IPS DF 4.7 (cell line): ENCODE measurements around the gene NAGK.
"Not testable (repeated sequence)": the region's sequence is repeated elsewhere in the genome, so short reads cannot be mapped to it uniquely, and the experiment has no call there.

Experiments
- DNase-seq: peaks from one replicate; pipeline ENCODE4 v3.0.0-alpha.2; 2013; ENCODE audit warnings: low spot score; ENCODE audit errors: extremely low read depth

Gene NAGK

DNA sequence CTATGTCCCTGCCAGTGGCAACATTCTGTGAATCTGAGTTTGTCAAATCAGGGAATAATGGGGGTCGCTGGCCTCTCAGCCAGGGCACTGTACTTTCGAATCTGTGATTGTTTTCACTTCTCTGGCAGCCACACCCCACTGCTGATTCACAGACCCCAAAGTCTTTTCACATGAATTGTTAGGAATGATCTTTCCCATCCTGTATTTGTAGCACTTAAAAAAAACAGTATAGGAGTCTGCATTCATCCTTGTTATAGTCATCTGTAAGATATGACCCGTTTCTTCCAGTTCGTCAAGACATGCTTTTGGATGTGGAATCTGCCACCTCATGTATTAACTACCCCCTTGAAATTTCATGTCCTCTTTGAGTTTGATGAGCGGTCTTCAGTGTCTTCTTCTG, 928 bp downstream of the NAGK start:
- no peak for DNase-seq

DNA sequence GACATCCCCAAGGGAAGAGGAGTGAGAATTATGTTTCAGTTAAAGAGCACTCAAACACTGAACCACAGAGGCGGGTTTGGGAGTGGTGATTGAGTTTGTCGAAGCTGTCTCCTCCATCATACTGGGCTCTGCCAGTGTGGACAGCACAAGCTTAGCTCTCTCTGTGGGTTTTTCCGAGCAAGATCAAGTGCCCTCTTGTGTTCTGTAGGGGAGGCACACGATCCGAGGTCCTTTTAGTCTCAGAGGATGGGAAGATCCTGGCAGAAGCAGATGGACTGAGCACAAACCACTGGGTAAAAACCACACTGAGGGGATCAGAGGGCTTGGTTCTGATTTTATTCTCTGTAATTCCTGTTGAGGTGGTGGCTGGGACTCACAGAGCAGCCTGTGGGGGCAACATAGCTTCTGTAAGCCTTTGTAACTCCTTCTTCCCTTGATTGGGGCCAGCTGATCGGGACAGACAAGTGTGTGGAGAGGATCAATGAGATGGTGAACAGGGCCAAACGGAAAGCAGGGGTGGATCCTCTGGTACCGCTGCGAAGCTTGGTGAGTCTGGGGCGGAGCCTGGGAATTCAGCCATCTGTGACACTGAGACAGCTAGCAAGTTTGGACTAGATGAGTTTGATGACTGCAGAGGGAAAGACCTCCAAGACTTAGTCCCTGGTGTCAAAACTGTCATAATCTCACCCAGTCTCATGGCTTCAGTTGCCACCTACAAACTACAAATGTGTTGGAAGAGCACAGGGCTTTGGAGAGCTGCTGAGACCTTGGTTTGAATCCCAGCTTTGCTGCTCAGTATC, 2.0 kb downstream of the NAGK start:
- no peak for DNase-seq

DNA sequence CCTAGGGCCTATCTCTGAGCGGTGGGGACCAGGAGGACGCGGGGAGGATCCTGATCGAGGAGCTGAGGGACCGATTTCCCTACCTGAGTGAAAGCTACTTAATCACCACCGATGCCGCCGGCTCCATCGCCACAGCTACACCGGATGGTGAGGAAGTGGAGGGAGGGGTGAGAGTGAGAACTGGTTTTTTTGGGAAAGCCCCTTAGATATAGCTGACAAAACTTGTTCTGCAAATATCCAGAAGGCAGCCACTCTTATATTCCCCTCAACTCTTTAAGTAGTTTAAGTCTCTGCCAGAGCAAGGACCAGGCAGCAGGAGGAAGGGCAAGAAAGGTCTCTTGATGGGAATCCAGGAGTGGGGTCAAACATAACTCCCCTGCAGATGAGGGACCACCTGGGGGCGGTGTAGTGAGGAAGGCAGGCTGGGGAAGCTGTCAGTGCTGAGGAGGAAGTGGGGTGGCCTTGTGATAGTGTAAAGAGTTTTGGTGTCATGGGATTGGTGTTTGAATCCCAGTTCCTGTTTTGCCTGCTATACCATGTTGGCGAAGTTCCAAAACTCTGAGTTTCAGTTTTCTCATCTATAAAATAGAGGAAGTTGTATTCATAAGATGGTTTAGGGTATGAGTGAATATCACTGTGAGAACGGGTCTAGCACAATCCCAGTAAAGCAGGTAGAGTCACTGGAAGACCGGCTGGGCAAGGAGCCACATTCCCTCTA, 3.4 kb downstream of the NAGK start:
- DNase-seq: no peak

DNA sequence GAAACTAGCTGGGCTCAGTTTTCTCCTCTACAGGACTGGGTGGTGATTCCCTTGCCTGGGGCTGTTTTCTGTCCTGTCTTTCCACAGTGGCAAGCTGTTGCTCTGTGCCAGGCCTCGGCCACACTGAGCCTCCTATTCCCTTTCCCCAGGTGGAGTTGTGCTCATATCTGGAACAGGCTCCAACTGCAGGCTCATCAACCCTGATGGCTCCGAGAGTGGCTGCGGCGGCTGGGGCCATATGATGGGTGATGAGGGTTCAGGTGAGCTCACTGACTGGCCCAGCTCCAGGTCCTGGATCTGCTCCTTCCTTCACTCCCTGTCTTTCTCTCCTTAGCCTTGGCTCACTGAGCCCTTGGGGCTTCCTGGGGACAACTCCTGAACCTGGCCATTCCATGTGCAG, 4.0 kb downstream of the NAGK start:
- no peak for DNase-seq

DNA sequence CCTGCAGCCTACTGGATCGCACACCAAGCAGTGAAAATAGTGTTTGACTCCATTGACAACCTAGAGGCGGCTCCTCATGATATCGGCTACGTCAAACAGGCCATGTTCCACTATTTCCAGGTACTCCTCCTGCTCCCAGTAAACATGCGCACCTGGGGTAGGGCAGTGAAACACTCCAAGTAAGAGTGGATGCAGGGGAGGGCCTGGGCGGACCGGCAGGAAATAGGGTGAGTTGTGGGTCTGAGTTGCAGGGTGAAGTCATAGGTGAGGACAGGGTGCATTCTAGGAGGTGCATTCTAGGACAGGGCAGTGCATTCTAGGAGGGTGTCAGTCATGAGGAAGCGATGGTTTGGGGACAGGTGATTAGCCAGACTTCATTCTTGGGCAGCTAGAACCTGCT, 5.0 kb downstream of the NAGK start:
- no peak for DNase-seq

DNA sequence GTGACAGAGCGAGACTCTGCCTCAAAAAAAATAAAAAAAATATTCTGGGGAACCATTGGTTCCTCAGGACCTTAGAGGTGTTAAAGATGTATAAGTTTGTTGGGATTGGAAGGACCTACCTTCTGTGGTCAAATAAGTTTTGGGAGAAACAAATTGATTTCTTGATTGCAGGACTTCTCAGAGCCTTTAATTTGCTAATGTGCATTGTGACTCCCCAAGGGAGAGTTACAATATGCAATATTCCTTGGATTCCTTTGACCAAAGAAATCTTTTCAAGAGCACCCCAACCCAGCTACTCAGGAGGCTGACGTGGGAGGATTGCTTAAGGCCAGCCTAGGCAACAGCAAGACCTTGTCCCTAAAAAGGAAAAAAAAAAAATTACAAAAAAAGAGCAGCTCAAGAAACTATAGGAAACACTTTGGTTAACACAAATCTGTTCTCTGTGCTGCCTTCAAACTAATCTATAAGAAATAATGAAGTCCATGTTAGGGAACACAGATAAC, 6.5 kb downstream of the NAGK start:
- no peak for DNase-seq

DNA sequence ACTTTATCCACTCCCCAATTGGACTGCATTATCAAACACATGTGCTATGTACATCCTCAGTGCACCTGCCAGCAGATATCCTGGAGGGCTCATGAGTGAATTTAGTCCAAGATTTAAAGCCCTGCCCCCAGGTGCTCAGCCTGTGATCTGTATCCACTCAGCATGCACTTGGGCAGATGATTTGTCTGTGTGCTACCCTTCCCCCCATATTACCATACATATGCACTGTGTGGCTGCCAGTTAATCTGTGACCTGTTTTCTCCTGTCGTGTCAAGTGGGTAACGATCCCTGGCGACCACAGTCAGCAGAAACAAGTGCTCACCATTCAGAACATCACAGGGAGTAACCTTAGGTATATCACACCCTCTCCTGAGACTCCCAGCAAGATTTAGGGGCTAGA, 10.2 kb downstream of the NAGK start:
- no peak for DNase-seq

DNA sequence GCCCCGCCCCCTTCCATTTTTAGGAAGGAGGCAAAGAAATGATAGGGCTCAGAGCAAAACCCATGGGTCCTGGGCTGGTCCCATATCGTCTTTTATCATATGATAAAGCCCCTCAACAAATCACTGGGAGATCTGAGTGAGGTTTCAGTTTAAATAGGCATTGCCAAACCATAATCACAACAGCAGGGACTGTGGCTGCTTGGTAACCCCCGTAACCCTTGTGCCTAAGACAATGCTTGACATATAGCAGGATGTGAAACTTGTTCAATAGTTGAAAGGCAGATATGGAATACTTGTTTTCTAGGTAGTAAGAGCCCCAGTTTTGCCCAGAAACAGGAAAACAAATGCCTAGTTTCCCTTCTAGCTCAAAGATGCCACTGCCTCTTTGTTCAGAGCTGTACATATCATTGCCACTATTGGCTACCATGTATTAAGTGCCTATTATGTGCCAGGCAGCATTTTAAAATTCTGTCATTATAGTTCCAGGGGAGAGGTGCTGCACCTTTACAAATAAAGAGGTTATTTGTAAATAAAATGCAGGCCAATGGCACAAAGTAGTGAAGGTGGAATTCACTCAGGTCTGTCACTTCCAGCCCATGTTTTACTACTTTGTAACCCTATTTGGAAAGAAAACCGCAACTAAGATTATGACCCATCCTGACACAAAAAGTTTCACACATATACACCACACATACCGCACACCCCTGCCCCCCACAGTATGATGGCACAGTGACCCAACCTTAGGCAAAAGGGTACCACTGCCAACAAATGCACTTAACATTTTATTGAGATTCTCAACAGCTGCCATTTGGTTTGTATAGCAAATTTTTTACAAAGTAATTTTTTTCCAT, 14.2 kb downstream of the NAGK start:
- no peak for DNase-seq

DNA sequence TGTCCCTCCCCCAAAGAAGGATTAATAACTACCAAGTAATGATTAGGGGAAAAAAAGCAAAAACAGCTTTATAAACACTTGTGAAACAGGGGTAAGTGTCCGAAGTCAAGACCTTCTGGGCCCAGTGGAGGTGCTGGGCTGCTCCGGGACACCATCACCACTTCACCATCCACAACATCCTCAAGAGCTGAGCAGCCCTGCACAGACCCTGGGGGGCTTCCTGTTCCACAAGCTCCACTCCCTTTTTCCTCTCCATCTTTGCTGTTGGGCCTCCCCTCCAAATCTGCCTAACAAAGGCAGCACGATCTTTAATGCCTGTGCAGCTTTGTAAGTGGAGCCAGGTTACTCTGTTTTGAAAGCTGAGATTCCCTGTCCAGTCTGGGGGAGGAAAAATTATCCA, 14.8 kb downstream of the NAGK start:
- not testable (repeated sequence) for DNase-seq

DNA sequence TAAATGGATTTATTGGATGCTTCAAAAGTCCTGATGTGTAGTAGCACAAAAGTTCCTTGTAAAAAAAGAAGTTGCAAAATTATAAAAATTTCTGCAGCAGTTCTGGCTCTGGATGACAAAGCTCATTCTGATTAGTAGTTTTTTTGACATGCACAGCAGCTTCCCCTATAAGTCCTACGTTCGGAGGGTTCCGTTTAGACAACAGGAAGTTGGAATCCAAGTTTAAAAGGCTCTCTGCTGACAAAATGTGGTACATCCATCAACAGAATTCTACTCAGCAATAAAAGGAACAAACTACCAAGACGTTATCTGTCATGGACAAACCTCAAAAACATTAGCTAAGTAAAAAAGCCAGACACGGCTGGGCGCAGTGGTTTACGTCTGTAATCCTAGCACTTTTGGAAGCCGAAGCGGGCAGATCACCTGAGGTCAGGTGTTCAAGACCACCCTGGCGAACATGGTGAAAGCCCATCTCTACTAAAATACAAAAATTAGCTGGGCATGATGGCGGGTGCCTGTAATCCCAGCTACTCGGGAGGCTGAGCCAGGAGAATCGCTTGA, 15.4 kb downstream of the NAGK start:
- DNase-seq: not testable (repeated sequence)

DNA sequence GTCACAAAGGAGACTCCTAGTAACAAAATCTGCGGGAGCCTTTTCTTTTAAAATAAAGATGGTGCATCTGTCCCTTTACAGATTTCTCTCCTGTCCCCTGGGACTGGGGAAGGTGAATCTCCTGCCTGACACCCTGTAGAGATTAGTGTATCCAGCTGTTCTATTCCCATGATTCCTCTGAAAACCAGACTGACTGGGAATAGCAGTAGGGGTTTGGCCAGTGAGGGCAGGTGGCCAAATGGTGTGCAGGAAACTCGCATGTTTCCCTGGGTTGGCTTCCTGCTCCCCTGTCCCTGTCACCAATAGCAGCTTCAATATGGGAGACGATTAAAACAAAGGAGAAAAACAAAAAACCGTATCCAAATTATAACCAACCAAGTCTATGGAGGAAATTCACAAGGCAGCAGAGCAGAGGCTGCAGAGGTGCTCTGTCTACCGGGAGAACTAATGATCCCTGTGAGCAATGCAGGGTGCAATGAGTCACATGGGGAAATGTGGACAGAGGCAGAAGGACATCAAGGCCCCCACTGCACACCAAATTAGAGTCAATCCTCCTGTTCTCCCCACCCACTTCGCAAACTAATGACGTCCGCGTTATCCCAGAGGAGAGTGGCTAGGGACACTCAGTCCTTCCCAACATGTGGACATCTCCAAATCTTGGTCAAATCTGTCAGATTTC, 17.0 kb downstream of the NAGK start:
- DNase-seq: not testable (repeated sequence)

DNA sequence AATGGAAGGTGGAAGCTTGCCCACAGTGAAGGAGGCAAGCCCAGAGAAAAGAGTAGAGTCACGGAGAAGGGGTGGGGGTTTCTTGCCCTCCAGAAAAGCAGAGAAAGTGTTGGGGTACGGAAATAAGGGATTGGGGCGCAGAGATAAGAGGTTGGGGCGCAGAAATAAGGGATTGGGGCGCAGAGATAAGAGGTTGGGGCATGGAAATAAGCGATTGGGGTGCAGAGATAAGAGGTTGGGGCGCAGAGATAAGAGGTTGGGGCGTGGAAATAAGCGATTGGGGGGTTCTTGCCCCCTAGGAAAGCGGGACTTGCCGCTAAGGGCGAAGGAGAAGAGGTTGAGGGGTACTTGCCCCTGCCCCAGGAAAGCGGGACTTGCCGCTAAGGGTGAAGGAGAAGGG, 21.0 kb downstream of the NAGK start:
- not testable (repeated sequence) for DNase-seq

DNA sequence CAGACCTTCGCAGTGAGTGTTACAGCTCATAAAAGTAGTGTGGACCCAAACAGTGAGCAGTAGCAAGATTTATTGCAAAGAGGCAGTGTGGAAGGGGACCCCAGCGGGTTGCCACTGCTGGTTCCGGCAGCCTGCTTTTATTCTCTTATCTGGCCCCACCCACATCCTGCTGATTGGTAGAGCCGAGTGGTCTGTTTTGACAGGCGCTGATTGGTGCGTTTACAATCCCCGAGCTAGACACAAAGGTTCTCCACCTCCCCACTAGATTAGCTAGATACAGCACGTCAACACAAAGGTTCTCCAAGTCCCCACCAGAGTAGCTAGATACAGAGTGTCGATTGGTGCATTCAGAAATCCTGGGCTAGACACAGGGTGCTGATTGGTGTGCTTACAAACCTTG, 23.4 kb downstream of the NAGK start:
- DNase-seq: not testable (repeated sequence)

DNA sequence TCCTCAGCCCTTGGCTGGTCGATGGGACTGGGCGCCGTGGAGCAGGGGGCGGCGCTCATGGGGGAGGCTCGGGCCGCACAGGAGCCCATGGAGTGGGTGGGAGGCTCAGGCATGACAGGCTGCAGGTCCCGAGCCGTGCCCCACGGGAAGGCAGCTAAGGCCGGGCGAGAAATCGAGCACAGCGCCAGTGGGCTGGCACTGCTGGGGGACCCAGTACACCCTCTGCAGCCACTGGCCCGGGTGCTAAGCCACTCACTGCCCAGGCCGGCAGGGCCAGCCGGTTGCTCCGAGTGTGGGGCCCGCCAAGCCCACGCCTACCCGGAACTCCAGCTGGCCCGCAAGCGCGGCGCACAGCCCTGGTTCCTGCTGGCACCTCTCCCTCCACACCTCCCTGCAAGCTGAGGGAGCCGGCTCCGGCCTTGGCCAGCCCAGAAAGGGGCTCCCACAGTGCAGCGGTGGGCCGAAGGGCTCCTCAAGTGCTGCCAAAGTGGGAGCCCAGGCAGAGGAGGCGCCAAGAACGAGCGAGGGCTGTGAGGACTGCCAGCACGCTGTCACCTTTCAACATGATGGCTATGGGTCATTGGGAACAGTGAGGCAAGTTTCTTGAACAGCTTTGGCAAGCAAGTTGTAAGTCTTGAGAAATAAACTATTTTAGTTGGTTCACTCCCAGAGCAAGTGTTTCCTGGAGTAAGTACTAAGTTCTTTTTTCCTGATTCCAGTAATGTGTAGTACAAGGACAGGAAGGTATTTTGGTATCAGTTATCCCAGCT, 24.2 kb downstream of the NAGK start:
- DNase-seq: not testable (repeated sequence)

DNA sequence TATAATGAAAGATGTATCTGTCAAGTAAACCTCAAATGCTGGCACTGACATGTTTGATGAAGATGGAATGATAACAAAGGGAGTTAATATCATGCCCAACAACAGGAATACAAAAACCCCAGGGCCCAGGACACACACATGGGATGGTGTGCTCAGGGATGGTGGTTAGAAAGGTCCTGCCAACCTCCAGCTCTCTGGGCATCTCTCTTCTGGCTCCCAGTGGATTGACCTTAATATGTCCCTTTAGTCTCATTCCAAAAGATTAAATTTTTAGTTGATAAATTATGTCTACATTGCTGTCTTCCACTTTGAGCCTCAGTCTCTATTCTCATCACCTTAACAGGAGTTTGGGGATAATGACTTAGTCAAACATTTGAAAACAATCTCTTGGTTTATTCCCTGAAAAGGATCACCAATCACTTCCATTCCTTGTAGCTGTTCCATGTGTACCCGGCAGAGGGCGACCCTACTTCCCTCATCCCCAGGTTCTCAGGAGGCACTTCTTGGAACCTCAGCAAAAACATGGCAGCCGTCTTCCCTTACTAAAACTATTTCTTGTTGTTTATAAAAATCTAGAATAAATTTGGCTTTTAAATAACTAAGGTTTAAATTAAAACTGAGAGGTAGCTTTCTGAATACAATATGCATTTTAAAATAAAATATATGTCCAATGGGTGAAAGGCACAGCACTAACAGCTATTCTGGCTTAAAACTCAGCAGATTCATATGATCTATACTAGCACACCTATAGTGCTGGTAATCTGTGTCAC, 31.9 kb downstream of the NAGK start:
- DNase-seq: peak; percentile 69

DNA sequence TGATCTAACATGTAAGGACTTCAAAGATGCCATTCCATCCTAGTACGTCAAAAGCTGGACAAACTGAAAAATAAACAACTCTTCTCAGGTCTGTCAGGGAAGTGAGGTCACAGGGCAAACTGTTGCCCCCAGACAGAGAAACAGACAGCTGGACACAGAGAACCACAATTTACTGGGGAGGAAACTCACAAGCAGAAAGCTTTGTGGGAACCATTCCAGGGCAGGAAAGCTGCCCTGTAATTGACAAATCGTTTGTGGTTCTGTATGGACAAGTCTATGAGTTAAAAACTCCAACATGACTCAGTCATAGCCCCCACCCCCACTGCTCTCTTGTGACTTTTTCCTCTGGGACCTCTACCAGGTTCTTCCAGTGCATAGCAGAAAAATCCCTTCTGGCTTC, 33.2 kb downstream of the NAGK start:
- no peak for DNase-seq

DNA sequence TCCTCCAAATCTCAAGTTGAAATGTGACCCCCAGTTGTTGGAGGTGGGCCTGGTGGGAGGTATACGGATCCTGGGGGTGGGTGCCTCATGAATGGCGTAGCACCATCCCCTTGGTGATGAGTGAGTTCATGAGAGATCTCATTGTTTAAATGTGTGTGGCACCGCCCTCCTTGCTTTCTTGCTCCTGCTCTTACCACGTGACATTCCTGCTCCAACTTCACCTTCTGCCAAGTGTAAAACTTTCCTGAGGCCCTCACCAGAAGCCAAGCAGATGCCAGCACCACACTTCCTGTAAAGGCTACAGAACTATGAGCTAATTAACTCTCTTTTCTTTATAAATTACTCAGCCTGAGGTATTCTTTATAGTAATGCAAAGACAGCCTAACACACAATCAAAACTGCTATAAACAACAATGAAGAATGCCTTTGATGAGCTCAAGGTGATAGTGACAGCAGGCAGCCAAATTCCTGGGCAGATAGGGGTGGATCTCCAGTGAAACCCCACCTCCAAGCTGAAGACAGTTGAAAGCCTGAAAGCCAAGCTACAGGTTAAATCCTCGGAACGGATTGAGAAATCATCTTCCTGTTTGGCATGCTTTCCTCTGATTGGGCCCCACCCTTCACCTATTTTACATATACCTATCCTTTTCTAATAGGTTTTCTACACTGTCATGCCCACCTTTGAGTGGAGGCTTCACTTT, 34.7 kb downstream of the NAGK start:
- DNase-seq: peak; percentile 41

DNA sequence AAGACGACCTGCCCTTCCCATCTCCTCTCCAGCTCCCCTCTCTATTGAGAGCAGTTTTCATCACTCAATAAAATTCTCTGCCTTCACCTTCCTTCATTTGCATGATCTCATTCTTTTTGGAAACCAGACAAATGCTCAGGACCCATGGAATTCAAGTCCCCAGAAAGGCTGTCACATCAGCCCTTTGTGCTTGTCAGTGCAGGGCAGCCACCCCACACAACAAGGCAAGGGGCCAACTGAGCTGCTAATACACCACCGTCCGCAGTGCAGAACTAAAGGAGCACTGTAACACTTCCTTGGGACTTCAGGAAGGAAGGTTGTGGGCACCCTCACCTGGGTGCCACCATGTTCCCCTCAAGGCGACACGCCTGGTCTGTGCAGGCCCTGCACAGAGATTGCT, 35.4 kb downstream of the NAGK start:
- no peak for DNase-seq

DNA sequence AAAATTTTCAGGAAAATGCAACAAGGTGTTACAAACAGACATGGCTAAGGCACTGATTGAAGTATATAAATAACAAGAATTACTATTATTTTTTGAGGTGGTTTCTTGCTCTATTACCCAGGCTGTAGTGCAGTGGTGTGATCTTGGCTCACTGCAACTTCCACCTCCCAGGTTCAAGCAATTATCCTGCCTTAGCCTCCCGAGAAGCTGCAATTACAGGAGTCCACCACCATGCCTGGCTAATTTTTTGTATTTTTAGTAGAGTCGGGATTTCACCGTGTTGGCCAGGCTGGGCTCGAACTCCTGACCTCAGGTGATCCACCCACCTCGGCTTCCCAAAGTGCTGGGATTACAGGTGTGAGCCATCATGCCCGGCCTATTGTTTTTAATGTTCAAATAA, 38.0 kb downstream of the NAGK start:
- not testable (repeated sequence) for DNase-seq
